Stimulated activated CD4-positive, alpha-beta T cell treated with anti-CD3 and anti-CD28 coated beads, Interleukin-15, amount 100 ng/mL, for 1 hour (primary cell): ENCODE measurements around the gene EMP2.

Experiments used
- DNase-seq, 2 donors: peaks; one replicate each; pipeline ENCODE4 v3.0.0-alpha.2; 2020; ENCODE audit warnings: low read depth in 1 of 2, low spot score in 1 of 2

Gene EMP2

DNA sequence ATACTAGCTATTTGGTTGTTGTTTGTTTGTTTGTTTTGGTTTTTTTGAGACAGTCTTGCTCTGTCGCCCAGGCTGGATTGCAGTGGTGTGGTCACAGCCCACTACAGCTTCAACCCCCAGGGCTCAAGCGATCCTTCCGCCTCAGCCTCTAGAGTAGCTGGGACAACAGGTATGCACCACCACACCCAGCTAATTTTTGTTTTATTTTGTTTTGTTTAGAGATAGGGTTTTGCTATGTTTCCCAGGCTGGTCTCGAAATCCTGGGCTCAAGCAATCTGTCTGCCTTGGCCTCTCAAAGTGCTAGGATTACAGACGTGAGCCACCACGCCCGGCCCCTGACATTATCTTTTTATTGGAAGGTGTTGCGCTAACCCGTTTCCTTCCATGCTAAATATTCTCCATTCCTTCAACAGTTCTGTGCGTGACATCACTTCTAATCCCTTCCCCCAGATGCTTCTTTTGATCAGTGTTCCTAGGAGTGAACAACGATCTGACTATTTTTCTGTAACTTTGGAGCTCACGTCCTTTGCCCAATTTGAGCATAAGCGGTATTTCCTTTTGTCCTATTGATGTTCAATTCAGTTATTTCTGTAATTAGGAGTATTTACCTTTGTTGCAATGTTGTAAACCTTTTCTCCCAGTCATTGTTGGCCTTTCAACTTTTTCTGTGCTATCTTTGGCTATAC, 30.2 kb upstream of the EMP2 start:
- DNase-seq = no peak

DNA sequence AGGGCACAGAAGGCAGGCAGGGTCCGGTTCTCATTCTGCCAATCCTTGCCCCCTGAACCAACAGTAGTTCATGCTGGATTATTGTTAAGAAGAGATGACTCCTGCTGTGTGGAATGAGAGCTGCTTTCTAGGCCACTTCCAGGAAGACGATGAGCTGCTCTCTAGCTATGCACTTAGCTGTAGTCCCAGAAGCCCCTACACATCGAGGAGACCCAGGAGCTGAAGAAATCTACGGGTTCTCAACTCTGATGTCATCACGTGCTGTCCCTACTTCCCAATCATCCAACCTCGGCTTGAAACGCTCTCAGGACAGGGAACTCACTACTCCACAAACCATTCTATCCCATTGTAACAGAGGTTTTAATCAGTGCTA, 29.0 kb upstream of the EMP2 start:
- DNase-seq = no peak

DNA sequence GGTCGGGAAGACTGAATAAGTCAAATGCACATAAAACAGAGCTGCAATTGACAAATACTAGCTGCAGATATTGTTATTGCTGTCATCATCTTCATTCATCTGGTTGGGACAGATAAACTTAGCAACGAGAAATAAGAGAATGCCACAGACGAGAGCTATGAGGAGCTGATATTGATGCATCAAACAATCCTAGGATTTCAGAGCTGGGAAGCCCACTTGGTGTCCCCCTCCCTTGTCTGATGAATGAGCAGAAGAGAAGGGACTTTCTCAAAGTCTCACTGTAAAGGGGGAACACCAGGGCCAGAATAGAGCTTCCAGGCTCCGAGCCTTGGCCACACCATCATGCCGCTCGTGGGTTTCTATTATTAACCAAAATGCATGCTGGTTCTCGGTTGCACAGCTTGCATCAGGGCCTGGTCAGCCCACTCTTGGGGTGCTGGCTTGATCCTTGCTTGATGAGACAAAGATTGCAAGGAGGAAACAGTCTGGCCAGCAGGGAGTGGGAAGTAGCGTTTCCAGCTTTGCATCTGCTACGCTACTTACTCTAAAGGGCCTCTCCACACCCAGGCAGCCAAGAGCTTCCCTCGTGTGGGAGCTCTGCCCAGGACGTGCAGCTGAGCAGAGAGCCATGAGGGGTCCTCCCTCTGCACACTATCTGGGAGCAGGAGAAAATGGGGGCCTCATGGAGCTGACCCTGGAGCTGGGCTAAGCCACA, 28.4 kb upstream of the EMP2 start:
- no peak for DNase-seq

DNA sequence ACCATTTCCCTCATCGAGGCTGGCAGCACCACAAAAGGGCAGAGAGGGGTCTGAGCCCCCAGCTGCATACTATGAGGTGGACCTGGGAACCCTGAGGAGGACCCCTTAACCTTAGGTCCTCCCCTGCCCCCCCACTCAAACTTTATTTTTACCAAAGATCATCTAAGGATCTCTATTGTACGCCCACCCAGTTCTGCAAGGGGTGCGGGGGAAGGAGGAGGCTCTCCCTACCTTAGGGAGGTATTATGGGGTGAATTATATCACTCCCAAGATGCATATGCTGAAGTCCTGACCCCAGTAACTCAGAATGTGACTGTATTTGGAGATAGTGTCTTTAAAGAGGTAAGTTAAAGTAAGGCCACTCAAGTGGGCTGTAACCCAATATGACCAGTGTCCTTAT, 26.8 kb upstream of the EMP2 start:
- no peak for DNase-seq

DNA sequence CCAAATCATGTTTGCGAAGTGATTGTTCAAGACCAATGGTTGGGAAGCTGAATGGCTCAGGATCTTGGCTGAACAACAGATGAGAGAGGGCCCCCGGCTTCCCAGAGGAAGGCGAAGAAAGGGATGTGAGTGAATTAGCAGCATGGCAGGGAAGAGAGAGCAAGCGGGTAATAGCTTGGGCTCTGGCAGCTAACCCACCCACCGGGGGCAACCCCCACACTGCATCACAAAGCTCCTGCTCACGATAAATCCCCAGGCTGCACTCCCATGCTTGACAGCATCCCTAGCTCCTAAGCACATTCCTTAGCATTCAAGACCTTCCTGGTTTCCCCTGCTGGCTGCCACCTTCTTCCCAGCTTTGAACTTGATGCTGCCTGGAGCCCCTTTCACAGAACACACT, 26.2 kb upstream of the EMP2 start:
- DNase-seq = no peak

DNA sequence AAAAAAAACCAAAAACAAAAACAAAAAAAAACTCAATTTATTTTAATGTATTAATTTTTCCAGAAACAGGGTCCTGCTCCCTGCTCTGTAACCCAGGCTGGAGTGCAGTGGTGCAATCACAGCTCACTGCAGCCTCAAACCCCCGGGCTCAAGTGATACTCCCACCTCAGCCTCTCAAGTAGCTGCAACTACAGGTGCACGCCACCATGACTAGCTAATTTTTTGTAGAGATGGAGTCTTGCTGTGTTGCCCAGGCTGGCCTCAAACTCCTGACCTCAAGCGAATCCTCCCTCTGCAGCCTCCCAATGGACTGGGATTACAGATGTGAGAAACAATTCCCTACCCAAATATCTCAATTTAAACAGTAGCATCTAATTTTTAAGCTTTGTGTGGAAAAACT, 25.2 kb upstream of the EMP2 start:
- no peak for DNase-seq

DNA sequence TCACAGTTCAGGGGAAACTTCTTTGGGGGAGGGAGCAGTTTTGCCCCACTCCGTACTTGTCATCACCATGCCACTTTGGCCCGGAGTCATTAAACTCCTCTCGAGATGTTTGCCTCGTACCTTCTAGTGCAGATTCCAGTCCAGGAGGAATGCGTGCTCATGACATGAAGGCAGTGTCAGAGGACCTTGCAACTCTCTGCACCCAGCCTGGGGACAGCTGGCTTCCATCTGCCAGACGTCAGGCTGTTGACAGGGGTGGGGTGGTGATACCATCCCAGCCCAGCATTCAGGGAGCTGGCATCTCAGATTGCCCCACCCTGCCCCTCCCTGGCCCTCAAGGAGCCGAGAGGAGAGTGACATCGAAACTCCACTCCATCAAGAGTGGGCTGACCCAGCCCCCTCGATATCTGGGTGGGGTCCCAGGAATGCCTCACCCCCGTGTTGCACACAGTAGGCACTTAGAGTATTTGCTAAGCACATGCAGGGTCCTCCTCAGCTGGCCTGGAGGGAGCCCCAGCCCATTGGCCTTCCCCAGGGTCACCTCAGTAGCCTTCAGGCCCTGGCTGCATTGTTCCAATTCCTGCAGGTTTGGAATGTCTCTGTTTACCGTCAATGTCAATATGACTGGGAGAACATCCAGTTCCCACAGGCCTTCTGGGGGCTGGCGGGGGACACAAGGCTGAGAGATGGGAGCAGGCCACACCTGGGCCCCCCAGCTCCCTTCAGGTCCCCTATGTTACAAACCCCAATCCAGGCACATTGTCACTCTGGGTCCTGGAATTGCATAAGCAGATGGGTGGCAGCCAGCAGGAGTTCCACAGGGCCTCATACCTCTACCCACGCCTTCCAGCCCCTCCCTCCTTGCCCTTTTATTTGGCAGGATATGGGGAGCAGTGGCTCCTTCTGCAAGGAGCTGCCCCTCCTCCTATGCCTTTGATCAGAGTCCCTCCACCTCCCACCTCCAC, 21.3 kb upstream of the EMP2 start:
- DNase-seq = no peak

DNA sequence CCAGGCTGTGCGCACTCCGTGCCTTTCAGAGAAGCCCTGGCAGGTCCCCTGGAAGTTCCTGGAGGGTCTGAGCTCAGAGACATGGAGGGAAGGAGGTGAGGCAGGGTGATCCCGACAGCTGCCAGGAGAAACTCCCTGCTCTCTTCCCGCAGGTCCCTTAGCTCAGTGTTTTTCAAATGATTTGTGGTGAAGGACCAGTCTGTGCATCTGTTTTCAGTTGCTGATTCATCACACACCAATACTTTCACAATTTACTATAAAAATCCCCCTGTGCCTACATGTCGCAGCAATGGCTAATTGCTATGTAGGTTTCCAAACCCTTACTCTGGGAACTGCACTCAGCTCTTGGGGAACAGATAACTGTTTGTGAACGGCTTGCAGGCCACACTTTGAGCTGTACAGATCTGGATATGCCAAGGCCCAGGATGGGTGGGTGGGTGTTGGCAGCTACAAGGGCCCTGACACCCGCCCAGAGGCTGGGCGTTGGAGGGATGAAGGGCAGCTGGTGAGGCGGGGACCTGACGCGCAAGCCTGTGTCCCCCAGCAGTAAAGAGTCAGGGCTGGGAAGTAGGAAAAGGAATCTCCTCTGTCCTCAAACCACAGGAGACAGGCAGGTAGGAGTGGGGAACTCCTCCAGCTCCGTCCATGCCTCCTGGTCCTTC, 20.5 kb upstream of the EMP2 start:
- DNase-seq = no peak

DNA sequence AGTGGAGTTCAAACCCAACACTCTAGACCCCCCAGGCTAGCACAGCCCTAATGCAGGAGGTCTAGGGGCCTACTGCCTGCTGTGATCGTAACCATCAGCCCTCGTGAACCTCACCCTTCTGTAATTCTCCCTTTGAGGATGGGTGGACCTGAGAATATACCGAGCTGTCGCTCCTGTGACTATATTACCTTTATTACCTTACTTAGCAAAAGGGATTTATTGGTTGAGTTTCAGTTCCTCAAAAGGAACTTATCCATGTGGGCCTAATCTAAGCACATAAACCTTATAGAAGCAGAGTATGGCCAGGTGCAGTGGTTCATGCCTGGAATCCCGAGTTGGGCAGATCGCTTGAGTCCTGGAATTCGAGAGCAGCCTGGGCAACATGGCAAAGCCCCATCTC, 19.2 kb upstream of the EMP2 start:
- DNase-seq = no peak

DNA sequence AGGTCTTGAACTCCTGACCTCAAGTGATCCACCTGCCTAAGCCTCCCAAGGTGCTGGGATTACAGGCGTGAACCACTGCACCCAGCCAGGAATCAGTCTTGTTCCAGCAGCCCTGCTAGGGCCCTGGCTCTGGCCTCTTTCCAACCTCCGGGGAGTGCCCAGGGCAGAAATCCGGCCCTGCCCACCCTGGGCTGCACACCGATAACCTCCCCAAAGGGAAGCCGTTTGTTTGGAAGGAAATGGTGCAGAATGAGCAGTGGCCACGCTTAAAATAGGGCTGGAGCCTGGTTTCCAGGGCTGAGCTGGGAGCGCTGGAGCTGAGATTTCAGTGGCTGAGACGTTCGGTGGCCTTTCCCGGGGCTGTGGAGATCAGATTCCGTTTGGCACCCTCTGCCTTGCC, 17.8 kb upstream of the EMP2 start:
- no peak for DNase-seq

DNA sequence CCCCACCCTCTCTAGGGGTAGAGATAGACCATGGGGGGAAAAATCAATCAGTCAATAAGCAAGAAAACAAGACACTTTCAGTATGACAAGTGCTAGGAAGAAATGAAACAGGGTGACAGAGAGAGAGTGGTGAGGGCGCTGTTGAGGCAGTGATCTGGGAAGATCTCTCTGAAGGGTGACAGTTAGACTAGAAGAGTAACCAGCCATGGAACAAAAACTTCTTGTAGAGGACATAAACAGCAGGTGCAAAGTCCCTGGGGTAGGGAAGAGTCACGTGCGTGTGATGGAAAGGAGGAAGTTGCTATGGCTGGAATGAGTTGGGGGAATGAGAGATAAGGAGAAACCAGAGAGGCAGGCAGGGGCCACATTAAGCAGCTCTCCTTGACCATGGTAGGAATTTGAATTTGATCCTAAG, 16.8 kb upstream of the EMP2 start:
- DNase-seq = no peak

DNA sequence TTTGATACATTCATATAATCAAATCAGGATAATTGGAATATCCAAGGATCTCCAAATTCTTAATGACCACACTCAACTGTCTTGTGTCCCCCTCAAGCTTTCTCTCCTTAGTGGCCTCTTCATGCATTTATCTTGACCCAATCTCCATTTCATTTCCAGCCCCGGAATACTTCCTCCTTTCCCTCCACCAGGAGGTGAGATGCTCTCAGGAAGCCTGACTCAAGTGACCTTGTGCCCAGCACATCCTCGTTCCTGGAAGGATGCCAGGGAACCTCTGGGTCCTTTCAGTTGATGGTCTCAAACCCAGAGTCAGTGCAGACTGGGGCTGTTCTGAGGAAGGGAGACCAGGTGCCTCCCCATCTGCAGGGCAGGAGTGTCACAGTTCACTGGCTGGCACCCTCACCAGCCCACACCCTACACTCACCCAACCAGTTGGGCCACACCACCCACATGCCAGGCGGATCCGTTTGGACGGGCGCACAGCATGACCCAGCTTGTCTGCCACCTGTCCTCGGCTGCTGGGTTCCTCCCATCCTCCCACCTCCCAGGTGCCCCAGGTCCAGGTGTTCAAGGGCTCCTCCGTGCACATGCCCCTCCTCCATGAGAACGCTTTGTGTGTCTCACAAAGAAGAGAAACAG, 14.0 kb upstream of the EMP2 start:
- DNase-seq = no peak

DNA sequence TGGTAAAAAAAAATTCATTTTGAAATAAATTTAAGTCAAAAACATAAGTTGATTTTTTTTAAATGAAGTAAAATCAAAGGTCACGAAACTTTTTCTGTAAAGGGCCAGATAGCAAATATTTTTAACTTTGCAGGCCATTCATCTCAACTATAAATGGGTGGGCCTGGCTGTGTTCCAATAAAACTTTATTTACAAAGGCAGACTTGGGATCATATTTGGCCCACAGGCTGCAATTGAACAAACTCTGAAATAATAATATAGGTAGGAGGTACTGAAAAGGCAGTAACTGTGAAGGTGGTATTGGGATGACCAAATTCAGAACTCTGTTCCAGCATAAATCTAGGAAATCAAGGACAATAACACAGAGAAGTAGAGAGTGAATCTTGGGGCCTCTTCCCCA, 12.2 kb upstream of the EMP2 start:
- DNase-seq = no peak

DNA sequence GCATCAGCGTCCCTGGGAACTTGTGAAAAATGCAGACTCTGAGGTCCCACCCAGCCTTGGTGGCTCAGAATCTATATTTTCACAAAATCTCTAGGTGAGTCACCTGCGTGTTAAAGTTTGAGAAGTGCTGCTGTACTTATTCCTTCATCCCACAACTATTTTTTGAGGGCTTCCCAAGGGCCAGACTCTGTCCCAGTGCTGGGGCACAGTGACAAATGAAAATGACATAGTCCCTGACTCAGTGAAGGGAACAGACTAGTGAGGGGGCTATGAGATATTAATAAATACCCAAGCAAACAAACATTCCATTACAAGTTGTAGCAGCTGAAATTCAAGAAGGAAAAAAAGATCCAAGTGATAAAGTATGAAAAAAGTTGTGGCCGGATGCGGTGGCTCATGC, 9.9 kb upstream of the EMP2 start:
- no peak for DNase-seq

DNA sequence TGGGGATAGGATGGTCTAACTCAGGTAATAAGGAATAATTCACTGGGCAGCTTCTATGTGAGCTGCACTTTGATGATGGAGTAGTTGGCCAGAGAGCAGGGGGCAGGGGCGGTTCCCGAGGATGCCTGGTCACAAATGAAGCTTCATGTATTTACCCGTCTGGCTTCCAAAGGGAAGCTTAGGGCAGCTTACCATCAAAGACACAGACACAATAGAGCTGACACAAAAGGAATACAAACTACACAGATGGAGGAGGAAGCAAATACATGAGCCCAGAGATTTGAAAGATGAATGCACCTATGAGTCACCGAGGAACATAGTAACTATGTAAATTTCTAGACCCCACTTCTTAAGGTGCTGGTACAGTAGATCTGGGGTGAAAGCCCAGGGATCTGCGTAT, 8.7 kb upstream of the EMP2 start:
- DNase-seq = no peak

DNA sequence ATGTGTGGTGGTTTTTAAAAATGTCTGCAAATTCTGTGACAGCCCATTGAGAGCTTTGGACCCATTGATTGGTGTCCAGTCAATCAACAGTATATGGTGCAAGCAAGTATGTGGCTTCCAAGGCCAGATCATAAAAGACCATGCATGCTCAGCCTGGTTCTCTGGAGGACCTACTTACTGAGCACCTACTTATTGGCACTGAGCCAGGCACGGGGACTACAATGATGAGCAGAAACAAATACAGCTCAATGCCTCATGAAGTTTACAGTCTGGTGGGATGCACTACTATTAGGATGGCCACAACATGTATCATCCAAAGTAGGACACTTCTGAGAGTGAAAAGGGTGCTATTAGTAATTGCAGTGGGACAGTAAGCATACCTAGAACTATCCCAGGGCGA, 7.2 kb upstream of the EMP2 start:
- DNase-seq = no peak

DNA sequence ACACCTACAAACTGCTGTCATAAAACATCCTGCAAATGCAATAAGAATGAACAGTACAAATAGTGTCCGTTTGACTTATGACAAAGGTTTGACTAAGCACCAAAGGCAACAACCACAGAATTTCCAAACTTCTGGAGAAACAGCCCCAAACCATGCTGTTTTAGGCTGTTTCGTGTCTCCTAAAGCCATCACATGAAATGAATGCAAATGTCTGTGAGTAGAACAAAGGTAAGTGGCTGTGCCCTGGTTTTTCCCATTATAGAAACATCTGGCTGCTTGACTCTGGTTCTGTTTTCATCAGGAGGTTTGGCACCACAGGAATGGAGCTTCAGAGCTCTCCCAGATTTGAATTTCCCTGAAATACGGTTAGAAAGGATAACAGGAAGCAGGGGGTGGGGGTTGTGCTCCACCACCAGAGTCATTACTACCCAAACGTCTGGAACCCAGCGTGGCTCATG, 4.6 kb upstream of the EMP2 start:
- DNase-seq = no peak

DNA sequence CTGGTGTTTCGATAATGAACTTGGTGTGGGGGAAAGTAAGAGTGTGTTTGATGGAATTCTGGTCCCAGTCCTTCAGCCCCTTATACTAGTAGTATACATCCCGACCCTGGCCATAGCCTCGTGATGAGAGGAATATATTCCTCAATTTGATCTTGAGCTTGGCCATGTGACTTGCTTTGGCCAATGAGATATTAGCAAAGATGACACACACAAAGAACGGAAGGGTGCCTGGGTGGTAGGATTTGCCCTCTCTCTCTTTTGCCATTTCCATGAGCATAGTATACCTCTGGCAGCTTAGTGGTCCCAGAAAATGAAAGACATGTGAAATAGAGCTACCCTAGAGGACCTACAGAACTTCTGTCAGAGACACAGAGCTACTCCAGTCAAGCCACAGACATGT, 2.9 kb upstream of the EMP2 start:
- DNase-seq = no peak

DNA sequence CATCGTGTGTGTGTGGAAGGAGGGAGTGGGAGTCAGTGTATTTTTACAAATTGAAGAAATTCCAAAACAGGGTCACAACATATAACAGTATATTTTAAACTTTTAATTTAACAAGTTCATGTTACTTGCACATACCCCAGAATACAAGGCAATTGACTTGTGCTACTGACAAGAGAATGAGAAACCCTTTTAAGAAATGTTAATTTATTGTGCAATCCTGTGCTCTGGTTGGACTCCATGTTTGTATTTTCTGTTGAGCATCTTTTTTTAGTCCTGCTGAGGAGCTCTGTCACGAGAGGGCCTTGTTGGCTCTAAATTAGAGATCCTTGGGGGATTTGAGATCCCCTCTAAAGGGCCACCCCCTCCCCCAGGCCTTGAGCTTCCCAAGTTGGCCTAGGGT, 1.1 kb upstream of the EMP2 start:
- no peak for DNase-seq

DNA sequence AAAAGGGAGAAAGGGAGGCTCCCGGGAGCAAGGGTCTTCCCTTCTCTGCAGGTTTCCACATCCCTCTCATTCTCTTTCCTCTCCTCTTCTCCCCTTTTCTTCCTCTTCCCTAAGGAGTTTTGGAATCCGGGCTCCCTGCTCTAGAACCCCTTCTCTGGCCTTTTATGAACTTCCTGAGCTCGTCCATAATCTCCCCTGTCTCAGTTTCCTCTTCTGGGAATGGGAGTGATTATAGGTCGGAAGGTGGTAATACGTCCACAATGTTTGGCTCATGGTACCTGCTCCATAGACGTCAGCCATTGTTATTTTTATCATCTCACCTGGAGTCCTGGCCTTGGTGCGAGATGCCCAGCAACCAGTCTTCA, 467 bp upstream of the EMP2 start:
- no peak for DNase-seq

DNA sequence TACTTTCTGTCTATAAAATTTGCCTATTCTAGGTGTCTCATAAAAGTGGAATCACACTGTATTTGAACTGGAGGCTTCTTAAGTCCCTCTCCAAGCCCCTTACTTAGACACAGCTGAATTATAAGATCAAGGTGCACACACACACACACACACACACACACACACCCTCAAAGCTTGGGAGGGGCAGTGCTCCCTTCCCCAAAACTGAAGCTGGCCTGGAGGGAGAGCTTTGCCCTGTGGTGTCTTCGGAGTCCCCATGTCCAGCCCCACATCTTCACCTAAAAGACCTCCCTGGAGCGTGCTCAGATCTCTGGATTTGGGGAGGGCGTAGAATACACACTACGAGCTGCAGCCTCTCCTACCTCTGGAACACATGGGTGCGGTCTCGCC, 828 bp downstream of the EMP2 start:
- DNase-seq = no peak
